ENCODE measurements around the gene TMEM116.

GRCh38 chr12:111936869-111937268 lies 76.1 kb downstream of the TMEM116 start:
- TF ChIP-seq POLR2AphosphoS5 (IDR thresholded peaks at IDR 0.05; ENCODE audit: insufficient read depth in 1 of 2, low read depth in 1 of 2), result no peak
- no peak for TF ChIP-seq CTCF (IDR thresholded peaks at IDR 0.05)
- no peak for TF ChIP-seq POLR2A (IDR thresholded peaks at IDR 0.05)
